Naive thymus-derived CD8-positive, alpha-beta T cell (primary cell): Measurements from ENCODE around the gene FXR2. TPM values are rescaled to one million over a fixed set of nuclear protein-coding genes. Genes with fewer than 3 reads are reported as not detected.

ENCODE experiments used
- ATAC-seq, 2 donors: fragments of 150-1000 bp; cut with Tn5 transposase in 1 of 2; sonication (Bioruptor Pico), chemical (Tn5 transposase) in 1 of 2; 1 replicate in 1 of 2; 2 replicates in 1 of 2; pipeline ENCODE4 v1.10.0; 2021; ENCODE audit warnings: mild to moderate bottlenecking in 2 of 2, moderate library complexity in 2 of 2
- POLR2A ChIA-PET: fragments of 350-600 bp; sonication (Branson Sonifier 250); formaldehyde crosslinking; loops from one replicate; lab custom pipeline; 2021; ENCODE audit warnings: antibody characterized with exemption; lab: Charles Lee
- DNase-seq, 10 donors: peaks; one replicate each; pipeline versions ENCODE4 v3.0.0 to v3.0.0-alpha.2; 2020 to 2022
- H3K27ac Mint-ChIP-seq, 10 donors: one replicate each; pipeline ENCODE4 v1.8.0; 2020 to 2022; ENCODE audit warnings: mild to moderate bottlenecking in 10 of 10, mixed read lengths in 10 of 10, moderate library complexity in 4 of 10, inconsistent platforms in 1 of 10
- H3K27me3 Mint-ChIP-seq, 5 donors: one replicate each; pipeline ENCODE4 v1.8.0; 2021 to 2022; ENCODE audit warnings: mixed read lengths in 5 of 5
- H3K36me3 Mint-ChIP-seq, 3 donors: one replicate each; pipeline ENCODE4 v1.8.0; 2020 to 2022; ENCODE audit warnings: mixed read lengths in 3 of 3, mild to moderate bottlenecking in 2 of 3, inconsistent platforms in 1 of 3
- H3K4me1 Mint-ChIP-seq, 4 donors: one replicate each; pipeline ENCODE4 v1.8.0; 2021 to 2022; ENCODE audit warnings: mixed read lengths in 4 of 4
- H3K4me3 Mint-ChIP-seq, 10 donors: one replicate each; pipeline ENCODE4 v1.8.0; 2020 to 2022; ENCODE audit warnings: mild to moderate bottlenecking in 10 of 10, mixed read lengths in 10 of 10, moderate library complexity in 6 of 10, inconsistent platforms in 1 of 10
- H3K9me3 Mint-ChIP-seq, 9 donors: one replicate each; pipeline ENCODE4 v1.8.0; 2020 to 2022; ENCODE audit warnings: mixed read lengths in 9 of 9, mild to moderate bottlenecking in 3 of 9, inconsistent platforms in 1 of 9, moderate library complexity in 1 of 9
- polyA plus RNA-seq, 3 donors: library from polyadenylated mRNA; unstranded; fragments of 300-500 nt; fragmentation: Illumina TruSeq; gene quantifications; one replicate each; pipeline ENCODE4 v1.2.3, GENCODE V29; 2021
- total RNA-seq, 8 experiments: library from RNA in 2 of 8; stranded (reverse) in 2 of 8; gene quantifications; one replicate each; pipeline ENCODE4 v1.2.3 and lab custom pipeline; 2021 to 2026

Gene FXR2
- total and polyA plus RNA-seq, 5 experiments from 2014 or later: 11.8 to 39.0 (median 17.8) TPM

GRCh38 chr17:7575481-7575883, 39.2 kb downstream of the FXR2 start:
- ATAC-seq (no peak), DNase-seq (no peak)
- Mint-ChIP-seq H3K4me3 (peak overlapping the region in 7 of 10 donors; percentile 39 to 100 (median 94)), H3K27me3 (no peaks in the 10 kb centered on the region), H3K4me1 (peaks cover 33 to 77% (median 69%) of the 10 kb centered on the region in 4 donors), H3K9me3 (peaks cover 0 to 1% (median 0%) of the 10 kb centered on the region in 9 donors), H3K27ac (peak overlapping the region in 6 of 10 donors; percentile 48 to 100 (median 92)), H3K36me3 (peaks cover 4 to 75% (median 37%) of the 10 kb centered on the region in 3 donors)
- POLR2A ChIA-PET: interaction anchor here (0.7 to 7.4 kb wide), 13 partner anchors 8 to 239 kb away, joined by 3 to 129 read pairs (median 4); partner anchors contain the start of genes ACAP1, FXR2, MPDU1 and POLR2A

- Mint-ChIP-seq H3K4me1 (peaks cover 26 to 66% (median 58%) of the 10 kb centered on the region in 4 donors), H3K27ac (peak overlapping the region; percentile 37 to 100 (median 99)), H3K9me3 (peaks cover 0 to 1% (median 0%) of the 10 kb centered on the region in 9 donors), H3K4me3 (peak overlapping the region; percentile 91 to 100 (median 98)), H3K36me3 (peaks cover 4 to 85% (median 37%) of the 10 kb centered on the region in 3 donors), H3K27me3 (no peaks in the 10 kb centered on the region)
- POLR2A ChIA-PET: interaction anchor here (0.5 to 7.4 kb wide), 22 partner anchors 9 to 394 kb away, joined by 3 to 129 read pairs (median 6); partner anchors contain the start of genes ACAP1, FXR2, MPDU1 and NEURL4
- no peak for DNase-seq
- ATAC-seq: no peak
Measured at GRCh38 chr17:7574176-7574953, 40.3 kb downstream of the FXR2 start.

GRCh38 chr17:7573324-7574080, 41.2 kb downstream of the FXR2 start:
- Mint-ChIP-seq H3K36me3 (peaks cover 4 to 84% (median 43%) of the 10 kb centered on the region in 3 donors), H3K4me3 (peak overlapping the region; percentile 91 to 100 (median 98)), H3K9me3 (peaks cover 0 to 1% (median 0%) of the 10 kb centered on the region in 9 donors), H3K27me3 (no peaks in the 10 kb centered on the region), H3K27ac (peak overlapping the region; percentile 95 to 100 (median 99)), H3K4me1 (peaks cover 22 to 58% (median 50%) of the 10 kb centered on the region in 4 donors)
- peak; percentile 47 to 51 for ATAC-seq
- DNase-seq: peak; percentile 86 to 96 (median 89)
- POLR2A ChIA-PET: interaction anchor here (0.6 to 7.4 kb wide), 22 partner anchors 9 to 342 kb away, joined by 3 to 129 read pairs (median 6); partner anchors contain the start of genes ACAP1, FXR2, MPDU1 and NEURL4

- ATAC-seq: peak; percentile 12 to 85
- POLR2A ChIA-PET: interaction anchor here (0.6 to 7.4 kb wide), 21 partner anchors 10 to 342 kb away, joined by 3 to 129 read pairs (median 6); partner anchors contain the start of genes ACAP1, FXR2, MPDU1 and NEURL4
- peaks cover 19 to 51% (median 44%) of the 10 kb centered on the region in 4 donors for H3K4me1 Mint-ChIP-seq
Measured at GRCh38 chr17:7572588-7573323, 41.9 kb downstream of the FXR2 start.

GRCh38 chr17:7572338-7572587, 42.4 kb downstream of the FXR2 start:
- no peak for DNase-seq
- POLR2A ChIA-PET: interaction anchor here (0.7 to 7.4 kb wide), 13 partner anchors 11 to 267 kb away, joined by 3 to 129 read pairs (median 7); partner anchors contain the start of genes ACAP1, FXR2, MPDU1 and POLR2A
- Mint-ChIP-seq H3K4me3 (peak overlapping the region; percentile 91 to 100 (median 98)), H3K9me3 (peaks cover 0 to 1% (median 0%) of the 10 kb centered on the region in 9 donors), H3K27me3 (no peaks in the 10 kb centered on the region), H3K27ac (peak overlapping the region; percentile 95 to 100 (median 99)), H3K36me3 (peaks cover 4 to 77% (median 34%) of the 10 kb centered on the region in 3 donors), H3K4me1 (peaks cover 21 to 50% (median 43%) of the 10 kb centered on the region in 4 donors)
- ATAC-seq: peak in 1 of 2 donors; percentile 83

More at GRCh38 chr17:7572588-7573323, 41.9 kb downstream of the FXR2 start:
- peak; percentile 97 to 100 (median 100) for DNase-seq
- Mint-ChIP-seq H3K27me3 (no peaks in the 10 kb centered on the region), H3K36me3 (peaks cover 4 to 77% (median 37%) of the 10 kb centered on the region in 3 donors), H3K4me3 (peak overlapping the region; percentile 91 to 100 (median 98)), H3K27ac (peak overlapping the region; percentile 95 to 100 (median 99)), H3K9me3 (peaks cover 0 to 1% (median 0%) of the 10 kb centered on the region in 9 donors)

- peaks cover 18 to 34% (median 31%) of the 10 kb centered on the region in 4 donors for H3K4me1 Mint-ChIP-seq
- ATAC-seq: no peak
- no peak for DNase-seq
- POLR2A ChIA-PET: interaction anchor here (0.6 to 7.4 kb wide), 5 partner anchors 13 to 116 kb away, joined by 4 to 129 read pairs (median 4); partner anchors contain the start of genes MPDU1, TP53 and WRAP53
- peak overlapping the region in 8 of 10 donors; percentile 29 to 84 (median 62) for H3K27ac Mint-ChIP-seq
- no peaks in the 10 kb centered on the region for H3K27me3 Mint-ChIP-seq
- H3K4me3 Mint-ChIP-seq: peak overlapping the region in 2 of 10 donors; percentile 10 to 26
- H3K36me3 Mint-ChIP-seq: peaks cover 4 to 76% (median 23%) of the 10 kb centered on the region in 3 donors
- H3K9me3 Mint-ChIP-seq: peaks cover 0 to 1% (median 0%) of the 10 kb centered on the region in 9 donors
Measured at GRCh38 chr17:7570351-7570750, 44.3 kb downstream of the FXR2 start.

- ATAC-seq (no peak), DNase-seq (no peak)
- no peaks in the 10 kb centered on the region for H3K27me3 Mint-ChIP-seq
- H3K4me1 Mint-ChIP-seq: peaks cover 18 to 26% (median 23%) of the 10 kb centered on the region in 4 donors
- peak overlapping the region in 1 of 10 donors; percentile 3 for H3K4me3 Mint-ChIP-seq
- H3K9me3 Mint-ChIP-seq: peaks cover 0 to 1% (median 0%) of the 10 kb centered on the region in 9 donors
- H3K36me3 Mint-ChIP-seq: peaks cover 4 to 76% (median 17%) of the 10 kb centered on the region in 3 donors
- H3K27ac Mint-ChIP-seq: peak overlapping the region in 3 of 10 donors; percentile 0 to 39 (median 33)
- POLR2A ChIA-PET: interaction anchor here (0.6 to 7.4 kb wide), 7 partner anchors 13 to 117 kb away, joined by 3 to 129 read pairs (median 4); partner anchors contain the start of genes MPDU1, TP53 and WRAP53
Measured at GRCh38 chr17:7569571-7569970, 45.1 kb downstream of the FXR2 start.

GRCh38 chr17:7563115-7563869, 51.4 kb downstream of the FXR2 start:
- H3K36me3 Mint-ChIP-seq: peaks cover 0 to 39% (median 7%) of the 10 kb centered on the region in 3 donors
- H3K27me3 Mint-ChIP-seq: no peaks in the 10 kb centered on the region
- no peak for ATAC-seq
- DNase-seq: no peak
- H3K4me1 Mint-ChIP-seq: peaks cover 28 to 50% (median 43%) of the 10 kb centered on the region in 4 donors
- H3K4me3 Mint-ChIP-seq: peak overlapping the region; percentile 81 to 98 (median 88)
- POLR2A ChIA-PET: interaction anchor here (1.4 to 3.9 kb wide), 3 partner anchors 20 to 128 kb away, joined by 3 to 33 read pairs (median 14); partner anchors contain the start of genes MPDU1, TMEM102, TP53 and WRAP53
- peak overlapping the region in 6 of 10 donors; percentile 56 to 92 (median 84) for H3K27ac Mint-ChIP-seq
- H3K9me3 Mint-ChIP-seq: no peaks in the 10 kb centered on the region

GRCh38 chr17:7562208-7562605, 52.5 kb downstream of the FXR2 start:
- Mint-ChIP-seq H3K27me3 (no peaks in the 10 kb centered on the region), H3K4me3 (peak overlapping the region; percentile 81 to 98 (median 90)), H3K36me3 (peaks cover 0 to 33% (median 7%) of the 10 kb centered on the region in 3 donors), H3K9me3 (no peaks in the 10 kb centered on the region), H3K27ac (peak overlapping the region; percentile 72 to 97 (median 90)), H3K4me1 (peaks cover 28 to 54% (median 48%) of the 10 kb centered on the region in 4 donors)
- ATAC-seq (peak in 1 of 2 donors; percentile 5), DNase-seq (no peak)
- POLR2A ChIA-PET: interaction anchor here (1.1 to 3.9 kb wide), 11 partner anchors 10 to 126 kb away, joined by 3 to 37 read pairs (median 13); partner anchors contain the start of genes CD68, FXR2, MPDU1 and TMEM102

- POLR2A ChIA-PET: interaction anchor here (0.6 to 3.9 kb wide), 30 partner anchors 9 to 595 kb away, joined by 3 to 37 read pairs (median 7); partner anchors contain the start of genes ACAP1, CD68, FXR2 and MPDU1
- H3K9me3 Mint-ChIP-seq: no peaks in the 10 kb centered on the region
- peaks cover 28 to 55% (median 50%) of the 10 kb centered on the region in 4 donors for H3K4me1 Mint-ChIP-seq
- H3K36me3 Mint-ChIP-seq: peaks cover 0 to 28% (median 4%) of the 10 kb centered on the region in 3 donors
- no peaks in the 10 kb centered on the region for H3K27me3 Mint-ChIP-seq
- peak within 1 kb of the TSS; percentile 83 to 99 (median 97) for H3K27ac Mint-ChIP-seq
- peak; percentile 87 to 95 (median 90) for DNase-seq
- peak; percentile 84 to 87 for ATAC-seq
- H3K4me3 Mint-ChIP-seq: peak within 1 kb of the TSS; percentile 88 to 98 (median 94)
Measured at GRCh38 chr17:7561589-7562207, 53.0 kb downstream of the FXR2 start, which contains the start of gene SENP3. Gene SENP3 (plus strand): TSS chr17:7561919. CDS start chr17:7563077, 1,158 bp downstream.
